Neural progenitor cell (in vitro differentiated cells): ENCODE measurements around the gene SULT6B1.

ENCODE experiments used
- CTCF ChIP-seq: fragments of 200-600 bp; sonication (generic); IDR thresholded peaks from 2 replicates; pipeline ENCODE4 v1.5.1; 2017; ENCODE audit warnings: antibody characterized with exemption, mild to moderate bottlenecking
- EZH2 ChIP-seq: fragments of 200-600 bp; sonication (generic); IDR thresholded peaks from 2 replicates; pipeline ENCODE4 v1.6.1; 2017; ENCODE audit warnings: antibody characterized with exemption, mild to moderate bottlenecking, moderate library complexity
- EZH2phosphoT487 ChIP-seq: fragments of 200-600 bp; sonication (generic); IDR thresholded peaks from 2 replicates; pipeline ENCODE4 v1.6.1; 2017; ENCODE audit warnings: antibody characterized with exemption

GRCh38 chr2:37231241-37232130 is 43.0 kb upstream of the SULT6B1 start, which contains the start of the genes CEBPZ and NDUFAF7:
- no peak for TF ChIP-seq CTCF
- TF ChIP-seq EZH2phosphoT487 = no peak
- TF ChIP-seq EZH2 = peak; percentile 21
